Ishikawa (cell line): Measurements from ENCODE around the gene SERPINA12.

Source experiments
- CEBPB ChIP-seq: IDR thresholded peaks from 2 replicates; pipeline ENCODE4 v1.6.1; 2012
- CREB1 ChIP-seq: IDR thresholded peaks from 2 replicates; pipeline ENCODE4 v1.6.1; 2012; ENCODE audit warnings: low read depth
- EGR1 ChIP-seq: IDR thresholded peaks from 2 replicates; pipeline ENCODE4 v1.6.1; 2012
- EP300 ChIP-seq: IDR thresholded peaks from 2 replicates; pipeline ENCODE4 v1.6.1; 2012; ENCODE audit warnings: borderline replicate concordance
- FOXM1 ChIP-seq: IDR thresholded peaks from 2 replicates; pipeline ENCODE4 v1.6.1; 2012; ENCODE audit warnings: low read depth, borderline replicate concordance
- MAX ChIP-seq: IDR thresholded peaks from 2 replicates; pipeline ENCODE4 v1.6.1; 2012
- NFIC ChIP-seq: IDR thresholded peaks from 2 replicates; pipeline ENCODE4 v1.6.1; 2012
- RAD21 ChIP-seq: IDR thresholded peaks from 2 replicates; pipeline ENCODE4 v1.6.1; 2012; ENCODE audit warnings: low read depth
- REST ChIP-seq: IDR thresholded peaks from 2 replicates; pipeline ENCODE4 v1.6.1; 2012; ENCODE audit warnings: low read depth, mild to moderate bottlenecking
- TAF1 ChIP-seq: IDR thresholded peaks from 2 replicates; pipeline ENCODE4 v1.6.1; 2012; ENCODE audit warnings: low read depth, mild to moderate bottlenecking
- TCF12 ChIP-seq: IDR thresholded peaks from 2 replicates; pipeline ENCODE4 v1.6.1; 2012; ENCODE audit warnings: low read depth
- TEAD4 ChIP-seq: IDR thresholded peaks from 2 replicates; pipeline ENCODE4 v1.6.1; 2012
- USF1 ChIP-seq: IDR thresholded peaks from 2 replicates; pipeline ENCODE4 v1.6.1; 2012
- YY1 ChIP-seq: IDR thresholded peaks from 2 replicates; pipeline ENCODE4 v1.6.1; 2012; ENCODE audit warnings: low read depth
- ZBTB7A ChIP-seq: IDR thresholded peaks from 2 replicates; pipeline ENCODE4 v1.6.1; 2012; ENCODE audit warnings: low read depth

SERPINA12 gene

GRCh38 chr14:94542111-94542810, 33.0 kb upstream of the SERPINA12 start:
- TF ChIP-seq MAX, result no peak
- no peak for TF ChIP-seq REST
- no peak for TF ChIP-seq EGR1
- no peak for TF ChIP-seq TCF12
- TF ChIP-seq TEAD4, result no peak
- TF ChIP-seq CEBPB, result no peak
- TF ChIP-seq USF1, result no peak
- TF ChIP-seq CREB1, result no peak
- no peak for TF ChIP-seq FOXM1
- no peak for TF ChIP-seq TAF1
- TF ChIP-seq RAD21, result no peak
- TF ChIP-seq EP300, result no peak
- TF ChIP-seq NFIC, result no peak

- TF ChIP-seq FOXM1 (no peak), USF1 (no peak), EGR1 (no peak), TAF1 (no peak), NFIC (no peak), ZBTB7A (no peak), YY1 (no peak), TEAD4 (no peak), CREB1 (no peak), REST (no peak), RAD21 (no peak)
Measured at GRCh38 chr14:94541234-94541975, 32.1 kb upstream of the SERPINA12 start.

GRCh38 chr14:94540031-94540794, 30.9 kb upstream of the SERPINA12 start:
- TF ChIP-seq YY1 (no peak), CREB1 (no peak), EGR1 (no peak), TAF1 (no peak)

GRCh38 chr14:94539181-94539580, 29.9 kb upstream of the SERPINA12 start:
- TF ChIP-seq TCF12 (no peak), RAD21 (no peak), MAX (no peak), TAF1 (no peak), YY1 (no peak), ZBTB7A (no peak), REST (no peak), EP300 (no peak), USF1 (no peak), NFIC (no peak), CEBPB (no peak), FOXM1 (no peak), EGR1 (no peak), TEAD4 (no peak), CREB1 (no peak)
